NCI-H526 (cell line): Measurements from ENCODE around the gene LDLRAD2.
A peak's percentile ranks its signal among the peaks of the same experiment; 100 is the strongest.
"Not testable (repeated sequence)": the region's sequence is repeated elsewhere in the genome, so short reads cannot be mapped to it uniquely, and the experiment has no call there.

Experiments used
- DNase-seq, 2 experiments: peaks; one replicate each; lab custom pipeline; 2025; lab: John Stamatoyannopoulos, UW

The LDLRAD2 gene

GRCh38 chr1:21783679-21784603 lies 28.1 kb upstream of the LDLRAD2 start:
- peak in 1 of 2 experiments; percentile 87 for DNase-seq

GRCh38 chr1:21785764-21786163 lies 26.3 kb upstream of the LDLRAD2 start:
- not testable (repeated sequence) for DNase-seq

- no peak for DNase-seq
These were observed 25.4 kb upstream of the LDLRAD2 start for GRCh38 chr1:21786640-21787039.

GRCh38 chr1:21793104-21793503 lies 19.0 kb upstream of the LDLRAD2 start:
- DNase-seq = no peak

- no peak for DNase-seq
These were observed 17.4 kb upstream of the LDLRAD2 start for GRCh38 chr1:21794656-21795055.

GRCh38 chr1:21795075-21795474 lies 17.0 kb upstream of the LDLRAD2 start:
- no peak for DNase-seq

GRCh38 chr1:21799730-21800129 lies 12.3 kb upstream of the LDLRAD2 start:
- DNase-seq = no peak

GRCh38 chr1:21801100-21801499 lies 11.0 kb upstream of the LDLRAD2 start:
- DNase-seq = no peak

GRCh38 chr1:21804536-21804935 lies 7.5 kb upstream of the LDLRAD2 start:
- DNase-seq = no peak

- no peak for DNase-seq
These were observed 1.5 kb downstream of the LDLRAD2 start for GRCh38 chr1:21813542-21813941.

- DNase-seq = no peak
These were observed 2.3 kb downstream of the LDLRAD2 start for GRCh38 chr1:21814241-21814918.

GRCh38 chr1:21814981-21815582 lies 3.0 kb downstream of the LDLRAD2 start:
- no peak for DNase-seq

- DNase-seq = no peak
These were observed 3.8 kb downstream of the LDLRAD2 start for GRCh38 chr1:21815724-21816321.

GRCh38 chr1:21816602-21817302 lies 4.7 kb downstream of the LDLRAD2 start:
- DNase-seq = no peak

GRCh38 chr1:21818656-21819055 lies 6.6 kb downstream of the LDLRAD2 start:
- DNase-seq = peak in 1 of 2 experiments; percentile 27

GRCh38 chr1:21820597-21821232 lies 8.7 kb downstream of the LDLRAD2 start:
- no peak for DNase-seq

GRCh38 chr1:21821385-21822019 lies 9.4 kb downstream of the LDLRAD2 start:
- DNase-seq = no peak

- no peak for DNase-seq
These were observed 10.3 kb downstream of the LDLRAD2 start for GRCh38 chr1:21822349-21822748.

- no peak for DNase-seq
These were observed 11.3 kb downstream of the LDLRAD2 start for GRCh38 chr1:21823206-21823979.
